ENCODE data around the gene LRRC2.

GRCh38 chr3:46578973-46579755 lies 13.1 kb upstream of the LRRC2 start:
- no peak for TF ChIP-seq POLR2A (IDR thresholded peaks at IDR 0.05)
- TF ChIP-seq CTCF (IDR thresholded peaks at IDR 0.05): no peak
- no peak for TF ChIP-seq EP300 (IDR thresholded peaks at IDR 0.05)

All from tibial nerve (tissue), 4 donors.